Stomach (tissue), 9 donors: ENCODE data around the gene SETD1B. TPM values are rescaled to one million over a fixed set of nuclear protein-coding genes. Genes with fewer than 3 reads are reported as not detected.

Experiments used
- DNase-seq, 2 donors: peaks; one replicate each; pipeline versions ENCODE4 v3.0.0 to v3.0.0-alpha.2; 2013 to 2019
- H3K27ac ChIP-seq, 5 donors: fragments of 200-600 bp in 4 of 5; sonication (generic) in 4 of 5; one replicate each; pipeline ENCODE4 v1.5.1; 2013 to 2019; ENCODE audit warnings: mild to moderate bottlenecking in 1 of 5, moderate library complexity in 1 of 5
- H3K27me3 ChIP-seq, 3 donors: fragments of 200-600 bp; sonication (generic); one replicate each; pipeline ENCODE4 v1.5.1; 2017 to 2019; ENCODE audit warnings: mixed run types in 1 of 3
- H3K36me3 ChIP-seq, 4 donors: fragments of 200-600 bp; sonication (generic); 1 replicate in 3 of 4; 2 replicates in 1 of 4; pipeline ENCODE4 v1.5.1; 2016 to 2019
- H3K4me1 ChIP-seq, 4 donors: fragments of 200-600 bp; sonication (generic); one replicate each; pipeline ENCODE4 v1.5.1; 2016 to 2019
- H3K4me3 ChIP-seq, 4 donors: fragments of 200-600 bp; sonication (generic) in 3 of 4; one replicate each; pipeline ENCODE4 v1.5.1; 2016 to 2019; ENCODE audit warnings: mild to moderate bottlenecking in 1 of 4
- H3K9me3 ChIP-seq, 4 donors: fragments of 200-600 bp; sonication (generic); one replicate each; pipeline ENCODE4 v1.5.1; 2016 to 2019
- CTCF ChIP-seq, 7 experiments: fragments of 450-650 bp in 4 of 7; fragments of 200-600 bp in 3 of 7; sonication (generic) in 3 of 7; IDR thresholded peaks; one replicate each; pipeline ENCODE4 v1.5.1; 2016 to 2019; ENCODE audit warnings: antibody characterized with exemption in 7 of 7, control low read depth in 2 of 7, mild to moderate bottlenecking in 1 of 7
- EP300 ChIP-seq: sonication (generic); formaldehyde crosslinking; IDR thresholded peaks from one replicate; pipeline ENCODE4 v1.6.1; 2017; ENCODE audit warnings: antibody characterized with exemption
- POLR2A ChIP-seq, 4 donors: fragments of 450-650 bp; IDR thresholded peaks; one replicate each; pipeline ENCODE4 v1.6.1; 2016; ENCODE audit warnings: antibody characterized with exemption in 4 of 4, control low read depth in 2 of 4, mild to moderate bottlenecking in 1 of 4, moderate library complexity in 1 of 4
- POLR2AphosphoS5 ChIP-seq, 3 donors: sonication (generic); formaldehyde crosslinking; IDR thresholded peaks; one replicate each; pipeline ENCODE4 v1.6.1; 2016; ENCODE audit warnings: antibody characterized with exemption in 3 of 3
- WGBS, 5 donors: extraction: QIAGEN DNeasy Blood & Tissue Kit in 3 of 5; methylation state at CpG; one replicate each; pipeline versions ENCODE4 v1.1.5 to v1.1.7; 2013 to 2018; 5-methylcytosine and 5-hydroxymethylcytosine counted together
- intact Hi-C: fragments of 100-400 bp; cut with DNase I; formaldehyde crosslinking; loops from one replicate; pipeline ENCODE4 v1.15.1; 2023; ENCODE audit warnings: low total_unique reads
- polyA plus RNA-seq, 3 donors: library from polyadenylated mRNA; stranded (reverse); fragments of 200-250 nt; gene quantifications; one replicate each; pipeline ENCODE4 v1.2.3, GENCODE V29; 2013
- total RNA-seq, 5 donors: library from RNA; depleted of rRNA; stranded (reverse); fragments of >200 nt; gene quantifications; one replicate each; pipeline versions ENCODE4 v1.1.0 to v1.2.3, GENCODE V29; 2014 to 2016
- donor health status: healthy with polysubstance abuse.
- donor health status: Bipolar disorder and iron deficiency.
- donor health status: healthy.

The SETD1B gene
- total and polyA plus RNA-seq, 8 donors = 3.2 to 27.5 (median 8.2) TPM

GRCh38 chr12:121767525-121768016 is 36.2 kb upstream of the SETD1B start:
- intact Hi-C loops = no loop called here
- DNase-seq = peak in 1 of 2 donors; percentile 80
- H3K9me3 ChIP-seq = no peaks in the 10 kb centered on the region
- H3K4me3 ChIP-seq = no peak overlapping the region
- 46 to 61% (median 57%) methylated on average over 8 to 10 of the region's 10 CpGs for WGBS, 5 donors
- peaks cover 0 to 48% (median 21%) of the 10 kb centered on the region in 4 donors for H3K4me1 ChIP-seq
- H3K27ac ChIP-seq = peak overlapping the region in 3 of 5 donors; percentile 37 to 75 (median 66)
- H3K36me3 ChIP-seq = peaks cover 0 to 15% (median 0%) of the 10 kb centered on the region in 4 donors
- H3K27me3 ChIP-seq = no peaks in the 10 kb centered on the region
- TF ChIP-seq POLR2A (IDR thresholded peaks at IDR 0.05) = no peak

- Histone ChIP-seq H3K9me3 (no peaks in the 10 kb centered on the region), H3K36me3 (peaks cover 0 to 5% (median 0%) of the 10 kb centered on the region in 4 donors), H3K27me3 (no peaks in the 10 kb centered on the region), H3K4me3 (no peak overlapping the region), H3K4me1 (peaks cover 0 to 57% (median 28%) of the 10 kb centered on the region in 4 donors), H3K27ac (no peak overlapping the region)
- WGBS, 5 donors = 83 to 93% (median 92%) methylated on average over 9 of the region's 9 CpGs
- no peak for DNase-seq
- intact Hi-C loops = no loop called here
- TF ChIP-seq POLR2A (IDR thresholded peaks at IDR 0.05) (no peak), CTCF (IDR thresholded peaks at IDR 0.05) (no peak), EP300 (no peak), POLR2AphosphoS5 (IDR thresholded peaks at IDR 0.05) (no peak)
Observed at GRCh38 chr12:121769297-121769830, 34.4 kb upstream of the SETD1B start.

- 63 to 85% (median 83%) methylated on average over 11 of the region's 11 CpGs for WGBS, 5 donors
- H3K36me3 ChIP-seq = no peaks in the 10 kb centered on the region
- intact Hi-C loops = loop anchor here (5.0 kb wide), 1 partner anchor 73 kb away; no protein-coding TSS in a partner anchor
Observed at GRCh38 chr12:121769831-121770301, 33.9 kb upstream of the SETD1B start.

GRCh38 chr12:121770388-121770787 is 33.4 kb upstream of the SETD1B start:
- intact Hi-C loops = loop anchor here (5.0 kb wide), 1 partner anchor 73 kb away; no protein-coding TSS in a partner anchor
- 80 to 94% (median 86%) methylated on average over 9 of the region's 9 CpGs for WGBS, 5 donors
- no peak for TF ChIP-seq EP300
- TF ChIP-seq POLR2AphosphoS5 (IDR thresholded peaks at IDR 0.05) = no peak
- no peak for TF ChIP-seq POLR2A (IDR thresholded peaks at IDR 0.05)
- TF ChIP-seq CTCF (IDR thresholded peaks at IDR 0.05) = no peak
- no peaks in the 10 kb centered on the region for H3K27me3 ChIP-seq
- no peaks in the 10 kb centered on the region for H3K9me3 ChIP-seq
- peaks cover 0 to 54% (median 26%) of the 10 kb centered on the region in 4 donors for H3K4me1 ChIP-seq
- no peak overlapping the region for H3K27ac ChIP-seq
- H3K4me3 ChIP-seq = no peak overlapping the region
- no peak for DNase-seq
- no peaks in the 10 kb centered on the region for H3K36me3 ChIP-seq

More at GRCh38 chr12:121769831-121770301, 33.9 kb upstream of the SETD1B start:
- Histone ChIP-seq H3K9me3 (no peaks in the 10 kb centered on the region), H3K27me3 (no peaks in the 10 kb centered on the region), H3K4me3 (no peak overlapping the region), H3K27ac (no peak overlapping the region), H3K4me1 (peaks cover 0 to 57% (median 28%) of the 10 kb centered on the region in 4 donors)
- no peak for TF ChIP-seq CTCF (IDR thresholded peaks at IDR 0.05)
- no peak for TF ChIP-seq EP300
- TF ChIP-seq POLR2AphosphoS5 (IDR thresholded peaks at IDR 0.05) = no peak
- TF ChIP-seq POLR2A (IDR thresholded peaks at IDR 0.05) = no peak
- DNase-seq = peak in 1 of 2 donors; percentile 64
